Peyer's patch (tissue), 4 donors: ENCODE data around the gene USP6NL. TPM values are rescaled to one million over a fixed set of nuclear protein-coding genes. Genes with fewer than 3 reads are reported as not detected.

Source experiments
- DNase-seq, 3 donors: peaks; one replicate each; pipeline ENCODE4 v3.0.0-alpha.2; 2017 to 2019
- H3K27ac ChIP-seq, 4 donors: fragments of 200-600 bp; sonication (generic); one replicate each; pipeline ENCODE4 v1.5.1; 2016 to 2019
- H3K27me3 ChIP-seq, 2 donors: fragments of 200-600 bp; sonication (generic); one replicate each; pipeline ENCODE4 v1.5.1; 2019
- H3K36me3 ChIP-seq, 3 donors: fragments of 200-600 bp; sonication (generic); one replicate each; pipeline ENCODE4 v1.5.1; 2016 to 2019
- H3K4me1 ChIP-seq, 4 donors: fragments of 200-600 bp; sonication (generic); one replicate each; pipeline ENCODE4 v1.5.1; 2016 to 2019
- H3K4me3 ChIP-seq, 4 donors: fragments of 200-600 bp; sonication (generic); 1 replicate in 3 of 4; 2 replicates in 1 of 4; pipeline ENCODE4 v1.5.1; 2016 to 2019; ENCODE audit warnings: mild to moderate bottlenecking in 1 of 4
- H3K9me3 ChIP-seq, 4 donors: fragments of 200-600 bp; sonication (generic); one replicate each; pipeline ENCODE4 v1.5.1; 2016 to 2019; ENCODE audit warnings: mild to moderate bottlenecking in 1 of 4
- CTCF ChIP-seq, 6 experiments: fragments of 450-650 bp in 4 of 6; fragments of 200-600 bp in 2 of 6; sonication (generic) in 1 of 6; IDR thresholded peaks; one replicate each; pipeline ENCODE4 v1.5.1; 2017 to 2019; ENCODE audit warnings: antibody characterized with exemption in 6 of 6, mild to moderate bottlenecking in 3 of 6, moderate library complexity in 1 of 6
- POLR2A ChIP-seq, 2 donors: fragments of 450-650 bp; IDR thresholded peaks; one replicate each; pipeline ENCODE4 v1.5.1; 2017; ENCODE audit warnings: antibody characterized with exemption in 2 of 2, mild to moderate bottlenecking in 2 of 2, moderate library complexity in 2 of 2
- total RNA-seq, 4 donors: library from RNA; depleted of rRNA; stranded (reverse); fragments of >200 nt; gene quantifications; one replicate each; pipeline ENCODE4 v1.1.0, GENCODE V29; 2016

Gene USP6NL
- total RNA-seq, 4 donors from 2014 or later, result 15.0 to 52.8 (median 19.3) TPM

DNA sequence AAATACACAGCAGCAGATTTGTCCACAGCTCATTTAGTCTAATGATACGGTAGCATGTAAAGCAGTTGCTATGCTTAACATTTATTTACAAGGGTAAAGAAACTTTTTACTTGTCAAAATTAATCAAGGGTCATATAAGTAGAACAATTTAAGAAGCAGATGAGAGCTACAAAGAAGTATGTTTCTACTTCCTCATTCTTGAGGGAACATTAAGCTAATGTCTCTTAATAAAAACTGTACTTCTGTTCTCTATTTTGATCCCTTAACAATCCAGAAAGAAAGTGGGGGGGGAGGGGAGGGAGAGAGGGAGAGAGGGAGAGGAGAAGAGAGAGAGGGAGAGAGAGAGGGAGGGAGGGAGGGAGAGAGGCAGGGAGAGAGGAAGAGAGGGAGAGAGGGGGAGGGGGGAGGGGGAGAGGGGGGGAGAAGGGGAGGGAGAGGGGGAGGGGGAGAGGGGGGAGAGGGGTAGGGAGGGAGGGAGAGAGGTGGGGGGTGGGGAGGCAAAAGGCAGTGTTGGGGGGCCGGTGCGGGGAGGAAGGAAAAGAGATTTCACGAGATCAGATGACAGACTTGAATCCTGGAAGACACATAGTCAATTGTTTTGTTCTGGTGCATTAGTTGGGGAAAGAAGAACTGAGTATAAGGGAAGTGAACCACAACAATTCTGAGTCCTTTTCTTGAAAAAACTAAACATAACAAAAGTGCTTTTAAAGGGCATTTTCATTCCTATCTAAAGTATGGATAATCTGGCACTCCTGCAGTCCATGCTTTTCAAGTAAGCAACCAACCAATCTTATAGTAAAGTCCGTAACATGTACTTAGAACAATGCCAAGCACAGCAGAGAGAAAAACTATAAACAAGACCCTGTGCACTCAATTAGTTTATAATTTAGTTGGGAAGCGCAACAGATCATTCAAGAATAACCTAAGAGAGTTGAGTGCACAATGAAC is 128.0 kb downstream of the USP6NL start:
- H3K9me3 ChIP-seq, result no peaks in the 10 kb centered on the region
- no peaks in the 10 kb centered on the region for H3K4me1 ChIP-seq
- no peak for DNase-seq
- H3K27me3 ChIP-seq, result no peaks in the 10 kb centered on the region
- no peak overlapping the region for H3K4me3 ChIP-seq
- H3K27ac ChIP-seq, result peak overlapping the region in 1 of 4 donors; percentile 9
- peaks cover 0 to 6% (median 0%) of the 10 kb centered on the region in 3 donors for H3K36me3 ChIP-seq
- TF ChIP-seq CTCF (IDR thresholded peaks at IDR 0.05) (no peak), POLR2A (IDR thresholded peaks at IDR 0.05) (no peak)

DNA sequence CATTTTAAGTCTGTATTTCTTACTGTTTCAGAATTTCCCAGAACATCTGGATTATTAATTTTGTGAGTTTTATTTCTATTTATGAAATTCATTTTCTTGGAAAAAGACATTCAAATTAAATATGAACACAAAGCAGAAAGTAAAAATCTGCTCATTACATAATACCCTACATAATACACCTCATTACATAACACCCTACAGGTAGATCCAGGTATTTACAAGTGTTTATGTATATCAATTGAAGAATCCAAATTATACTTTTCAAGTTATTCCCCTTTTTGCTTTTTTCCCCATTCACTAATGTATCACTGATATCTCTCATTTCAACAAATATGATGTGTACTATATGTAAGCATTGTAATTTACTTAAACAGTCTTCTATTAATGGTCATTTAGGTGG is 129.1 kb downstream of the USP6NL start:
- H3K9me3 ChIP-seq, result no peaks in the 10 kb centered on the region
- peaks cover 0 to 6% (median 0%) of the 10 kb centered on the region in 3 donors for H3K36me3 ChIP-seq
- no peaks in the 10 kb centered on the region for H3K4me1 ChIP-seq
- no peaks in the 10 kb centered on the region for H3K27me3 ChIP-seq
- no peak for DNase-seq
- TF ChIP-seq CTCF (IDR thresholded peaks at IDR 0.05), result peak in 1 of 6 experiments; percentile 6
- TF ChIP-seq POLR2A (IDR thresholded peaks at IDR 0.05), result no peak
- no peak overlapping the region for H3K27ac ChIP-seq
- no peak overlapping the region for H3K4me3 ChIP-seq

DNA sequence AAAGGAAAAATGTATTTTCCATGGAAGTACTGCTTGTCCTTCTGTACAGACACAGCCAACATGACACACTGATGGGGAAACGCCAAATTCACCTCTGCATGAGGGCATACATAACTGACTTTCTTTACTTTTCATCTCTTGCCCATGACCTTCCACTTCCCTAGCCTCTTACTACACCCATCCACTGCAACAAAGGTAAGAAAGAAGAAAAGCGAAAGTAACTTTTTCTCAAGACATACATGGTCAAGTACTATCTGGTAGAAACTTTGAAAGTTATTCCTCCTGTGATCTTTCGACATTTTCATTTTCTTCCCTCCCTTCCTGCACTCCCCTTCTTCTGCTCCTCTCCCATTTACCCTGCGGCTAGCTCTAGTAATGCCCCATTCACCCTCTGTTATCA is 130.8 kb downstream of the USP6NL start:
- Histone ChIP-seq H3K27ac (no peak overlapping the region), H3K36me3 (peaks cover 0 to 6% (median 0%) of the 10 kb centered on the region in 3 donors), H3K9me3 (no peaks in the 10 kb centered on the region), H3K4me1 (no peaks in the 10 kb centered on the region), H3K27me3 (no peaks in the 10 kb centered on the region), H3K4me3 (no peak overlapping the region)
- no peak for TF ChIP-seq CTCF (IDR thresholded peaks at IDR 0.05)
- TF ChIP-seq POLR2A (IDR thresholded peaks at IDR 0.05), result no peak
- no peak for DNase-seq

GRCh38 chr10:11479300-11479699 is 132.2 kb downstream of the USP6NL start:
- no peak for DNase-seq
- no peaks in the 10 kb centered on the region for H3K4me1 ChIP-seq
- no peak overlapping the region for H3K27ac ChIP-seq
- H3K9me3 ChIP-seq, result no peaks in the 10 kb centered on the region
- H3K36me3 ChIP-seq, result peaks cover 0 to under 1% (median 0%) of the 10 kb centered on the region in 3 donors
- TF ChIP-seq POLR2A (IDR thresholded peaks at IDR 0.05) (no peak), CTCF (IDR thresholded peaks at IDR 0.05) (no peak)
- no peaks in the 10 kb centered on the region for H3K27me3 ChIP-seq
- no peak overlapping the region for H3K4me3 ChIP-seq

DNA sequence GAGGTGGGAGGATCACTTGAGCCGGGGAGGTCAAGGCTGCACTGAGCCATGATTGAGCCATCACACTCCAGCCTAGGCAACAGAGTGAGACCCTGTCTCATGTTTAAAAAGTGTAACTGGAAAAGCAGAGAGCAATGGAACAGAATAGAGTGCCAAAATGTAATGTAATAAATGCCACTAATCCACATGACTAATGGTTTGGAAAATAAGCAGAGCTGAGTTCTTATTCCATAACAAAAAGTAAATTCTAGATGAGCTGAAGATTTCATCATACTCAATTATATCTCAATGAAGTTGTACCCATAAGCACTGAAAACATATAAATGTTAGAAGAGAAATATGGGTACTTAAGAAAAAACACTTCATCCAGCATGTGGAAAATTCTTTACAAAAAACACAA is 132.6 kb downstream of the USP6NL start:
- no peaks in the 10 kb centered on the region for H3K4me1 ChIP-seq
- no peak for DNase-seq
- no peak overlapping the region for H3K4me3 ChIP-seq
- no peak overlapping the region for H3K27ac ChIP-seq
- TF ChIP-seq CTCF (IDR thresholded peaks at IDR 0.05) (no peak), POLR2A (IDR thresholded peaks at IDR 0.05) (no peak)
- H3K27me3 ChIP-seq, result no peaks in the 10 kb centered on the region
- no peaks in the 10 kb centered on the region for H3K9me3 ChIP-seq
- no peaks in the 10 kb centered on the region for H3K36me3 ChIP-seq
